ENCODE data around the gene MAP2K6.
"Not testable (repeated sequence)": the region's sequence is repeated elsewhere in the genome, so short reads cannot be mapped to it uniquely, and the experiment has no call there.

The MAP2K6 gene

GRCh38 chr17:69457603-69458002, 43.1 kb downstream of the MAP2K6 start:
- DNase-seq (ENCODE audit: low read depth, low spot score), result no peak

- no peak for DNase-seq (ENCODE audit: low read depth, low spot score)
These were observed 46.7 kb downstream of the MAP2K6 start for GRCh38 chr17:69460963-69461922.

- no peak for DNase-seq (ENCODE audit: low read depth, low spot score)
These were observed 47.5 kb downstream of the MAP2K6 start for GRCh38 chr17:69461951-69462369.

- no peak for DNase-seq (ENCODE audit: low read depth, low spot score)
These were observed 48.4 kb downstream of the MAP2K6 start for GRCh38 chr17:69462882-69463281.

DNA sequence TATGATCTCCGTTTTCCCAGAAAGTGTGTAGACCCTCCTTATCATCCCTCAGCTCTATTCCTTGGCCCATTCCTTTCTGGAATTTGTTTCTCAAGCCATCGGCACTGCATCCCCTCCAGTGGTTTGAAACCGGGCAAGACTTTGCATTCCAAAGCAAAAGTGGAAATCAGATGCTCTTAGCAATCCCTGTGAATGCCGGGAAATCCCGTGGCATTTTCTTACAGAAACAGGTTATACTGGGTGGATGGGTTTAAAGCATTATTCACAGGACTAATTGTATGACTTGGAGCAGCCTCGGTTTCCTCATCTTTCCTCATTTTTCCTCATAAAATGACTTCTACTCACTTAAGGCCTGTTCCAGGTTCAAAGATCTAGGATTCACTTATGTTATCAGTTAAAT, 52.0 kb downstream of the MAP2K6 start:
- peak; percentile 68 for DNase-seq (ENCODE audit: low read depth, low spot score)

DNA sequence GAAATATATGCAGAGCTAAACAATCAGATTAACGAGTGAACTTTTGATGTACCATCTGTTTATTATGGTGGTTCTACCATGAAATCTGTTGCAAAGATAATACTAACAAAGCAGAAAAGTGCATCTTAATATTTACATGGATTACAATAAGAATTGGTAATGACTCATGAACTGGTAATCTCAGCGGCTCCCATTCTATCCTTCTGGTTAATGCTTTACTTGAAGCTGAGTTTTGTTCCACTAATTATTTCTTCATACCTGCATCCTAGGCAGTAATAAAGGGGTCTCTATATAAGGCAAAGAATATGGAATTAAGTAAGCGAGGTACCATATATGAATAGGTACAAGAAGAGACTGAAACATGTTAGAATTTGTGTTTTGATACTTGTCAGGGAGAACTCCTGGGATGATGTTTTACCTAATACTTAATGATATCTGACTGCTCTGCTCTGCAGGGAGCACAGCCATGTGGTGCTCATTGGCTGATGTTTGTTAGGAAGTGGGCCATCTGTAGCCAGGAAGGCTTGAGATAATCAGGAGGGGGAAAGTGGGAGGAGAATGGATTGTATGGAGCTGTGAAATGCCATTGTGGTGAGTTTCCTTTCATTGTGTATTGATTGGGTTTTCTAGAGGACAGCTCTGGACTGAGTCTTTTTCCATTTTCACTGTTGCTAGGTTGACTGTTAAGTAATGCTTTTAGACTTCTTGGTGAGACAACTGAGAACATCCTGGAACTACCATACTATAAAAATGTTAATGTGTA, 52.6 kb downstream of the MAP2K6 start:
- DNase-seq (ENCODE audit: low read depth, low spot score), result peak; percentile 76

DNA sequence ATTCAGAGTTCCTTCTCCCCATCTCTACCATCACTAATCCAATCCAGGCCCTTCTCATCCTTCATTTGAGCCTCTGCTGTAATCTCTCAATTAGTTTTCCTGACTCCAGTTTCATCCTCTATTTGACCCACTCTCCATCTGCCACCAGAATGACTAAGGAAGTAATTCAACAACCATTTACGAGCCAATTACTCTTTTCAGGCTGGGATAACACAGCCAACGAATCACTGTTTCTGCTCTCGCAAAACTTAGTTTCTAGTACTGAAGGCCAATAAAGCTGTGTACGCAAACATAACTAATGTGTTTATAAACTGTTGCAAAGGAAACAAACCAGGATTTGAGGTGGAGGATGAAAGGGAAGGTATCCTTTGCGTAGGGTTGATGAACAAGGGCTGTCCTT, 53.7 kb downstream of the MAP2K6 start:
- no peak for DNase-seq (ENCODE audit: low read depth, low spot score)

DNA sequence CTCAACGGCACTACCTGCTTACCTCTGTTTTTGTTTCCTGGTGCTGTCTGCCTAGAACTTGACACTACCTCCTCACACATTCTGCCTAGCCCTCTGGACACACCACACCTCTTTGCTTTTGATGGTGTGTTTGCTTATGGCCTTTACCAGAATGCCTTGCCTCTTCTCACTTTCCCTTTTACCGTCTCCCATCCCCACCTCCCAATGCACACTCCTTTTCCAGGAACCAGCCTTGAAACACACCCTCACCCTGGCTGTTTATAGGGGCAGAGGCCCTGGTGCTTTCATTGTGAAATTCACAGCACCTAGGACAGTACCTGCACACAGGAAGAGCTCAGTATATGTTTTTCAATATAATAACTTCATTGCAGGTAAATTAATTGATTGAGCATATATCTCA, 56.2 kb downstream of the MAP2K6 start:
- DNase-seq (ENCODE audit: low read depth, low spot score), result no peak

GRCh38 chr17:69471406-69471805, 56.9 kb downstream of the MAP2K6 start:
- DNase-seq (ENCODE audit: low read depth, low spot score), result no peak

DNA sequence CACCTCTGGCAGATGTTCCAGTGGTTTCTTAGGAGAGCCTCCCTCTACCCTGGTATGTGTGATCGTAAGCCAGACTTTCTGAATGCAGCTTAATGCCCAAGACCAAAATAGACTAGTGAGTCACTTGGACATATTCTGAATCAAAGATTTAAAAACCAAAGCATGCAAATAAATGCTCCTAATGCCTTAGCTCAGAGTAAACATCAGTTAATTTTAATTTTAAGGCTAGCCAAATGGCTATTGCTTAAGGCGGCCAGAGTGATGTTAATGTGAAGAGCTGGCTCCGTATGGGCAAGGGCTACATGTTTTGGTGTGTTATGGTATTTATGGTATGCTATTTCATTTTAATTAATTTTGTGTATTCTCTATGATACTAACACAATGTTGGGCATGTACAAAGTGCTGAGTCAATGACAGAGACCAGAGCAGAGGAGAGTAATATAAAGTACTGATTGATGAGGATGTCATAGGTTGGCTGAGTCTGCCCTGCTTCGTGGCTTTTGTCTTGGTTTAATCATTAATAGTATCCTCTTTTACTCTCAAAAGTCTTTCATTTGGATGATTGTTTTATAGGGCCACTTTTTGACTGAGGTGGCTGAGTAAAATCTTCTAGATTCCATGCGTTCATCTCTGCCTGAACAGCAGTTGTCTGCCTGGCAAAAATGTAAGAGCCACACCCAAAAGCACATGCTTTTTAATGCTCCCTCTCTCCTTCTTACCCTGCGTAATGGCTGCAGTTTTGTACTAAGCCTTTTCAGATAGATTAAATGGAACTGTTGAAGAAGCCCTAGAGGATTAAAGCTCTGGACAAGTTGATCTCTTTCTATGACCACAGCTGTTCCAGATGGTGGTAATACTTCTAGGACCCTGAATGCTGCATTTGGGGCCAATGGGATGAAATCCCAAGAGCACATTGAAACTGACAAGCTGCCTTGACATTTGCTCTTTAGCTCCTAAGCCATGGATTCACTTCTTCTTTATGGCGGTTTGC, 59.6 kb downstream of the MAP2K6 start:
- no peak for DNase-seq (ENCODE audit: low read depth, low spot score)

DNA sequence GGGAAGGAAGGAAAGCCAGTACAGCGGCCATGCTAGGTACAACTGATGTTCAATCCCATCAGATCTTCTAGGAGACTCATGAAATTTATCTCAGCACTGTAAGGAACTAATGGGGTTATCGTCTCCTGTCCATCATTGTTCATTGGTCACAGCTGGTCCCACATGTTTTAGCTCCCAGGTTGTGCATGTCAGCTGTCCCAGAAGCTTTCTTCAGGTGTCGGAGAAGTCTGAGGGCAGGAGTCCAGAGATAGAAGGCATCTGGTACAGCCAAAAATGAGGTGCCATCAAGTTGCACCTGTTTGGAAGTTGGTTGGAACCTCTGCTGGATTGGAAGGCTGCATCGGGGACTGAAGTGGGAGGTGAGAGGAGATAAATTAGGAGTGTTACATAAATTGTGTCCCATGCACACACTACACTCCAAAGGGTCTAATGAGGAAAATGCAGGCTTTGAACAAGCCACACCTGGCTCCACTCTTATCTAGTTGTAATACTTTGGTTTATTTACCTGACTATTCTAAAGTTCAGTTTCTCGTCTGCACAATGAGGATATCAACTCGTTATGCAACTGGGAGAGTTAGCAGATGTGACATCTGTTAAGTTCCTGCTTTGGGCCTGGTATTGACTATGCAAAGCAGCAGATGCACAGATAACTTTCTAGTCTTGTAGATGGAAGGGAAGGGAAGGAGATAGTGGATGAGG, 62.9 kb downstream of the MAP2K6 start:
- DNase-seq (ENCODE audit: low read depth, low spot score), result no peak

GRCh38 chr17:69477903-69478266, 63.4 kb downstream of the MAP2K6 start:
- DNase-seq (ENCODE audit: low read depth, low spot score), result no peak

DNA sequence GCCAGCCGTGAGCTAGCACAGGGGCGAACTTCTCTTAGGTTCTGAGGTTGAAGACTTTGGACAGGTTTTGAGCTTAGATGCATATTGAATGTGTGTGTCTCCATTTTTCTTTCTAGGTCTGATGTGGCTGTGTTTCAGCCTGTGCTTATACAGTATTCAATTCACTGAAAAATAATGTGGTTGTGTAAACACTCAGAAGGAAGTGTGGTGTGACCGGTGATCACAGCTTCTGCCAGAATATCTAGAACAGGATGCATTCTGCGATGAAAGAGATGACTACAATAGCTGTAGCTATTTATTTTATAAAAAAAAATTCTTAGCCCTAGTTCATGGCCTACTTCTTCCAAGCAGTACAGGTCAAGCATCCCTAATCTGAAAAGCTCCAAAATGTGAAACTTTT, 64.4 kb downstream of the MAP2K6 start:
- no peak for DNase-seq (ENCODE audit: low read depth, low spot score)

- not testable (repeated sequence) for DNase-seq (ENCODE audit: low read depth, low spot score)
These were observed 65.3 kb downstream of the MAP2K6 start for GRCh38 chr17:69479756-69480155.

GRCh38 chr17:69480245-69480644, 65.7 kb downstream of the MAP2K6 start:
- DNase-seq (ENCODE audit: low read depth, low spot score), result no peak

DNA sequence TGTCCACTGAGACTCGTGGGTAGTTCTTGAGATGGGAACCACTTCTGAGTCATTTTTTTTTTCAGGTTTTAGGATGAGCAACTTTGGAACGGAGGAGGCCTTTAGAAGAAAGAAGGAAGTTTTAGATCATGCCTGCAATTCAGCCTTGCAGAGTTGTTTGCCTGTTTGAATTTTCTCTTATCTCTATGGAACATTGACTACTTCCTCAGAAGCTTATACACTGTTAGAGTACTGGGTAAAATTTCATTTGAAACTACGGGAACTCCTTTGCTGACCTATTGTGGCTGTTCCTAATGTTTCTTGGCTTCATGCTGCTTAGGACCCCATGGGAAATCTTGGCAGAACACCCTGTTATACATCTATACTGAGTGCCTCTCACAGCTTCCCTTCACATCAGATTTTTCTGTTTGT, 70.8 kb downstream of the MAP2K6 start:
- no peak for DNase-seq (ENCODE audit: low read depth, low spot score)

GRCh38 chr17:69485901-69486643, 71.6 kb downstream of the MAP2K6 start:
- no peak for DNase-seq (ENCODE audit: low read depth, low spot score)

GRCh38 chr17:69486779-69487637, 72.5 kb downstream of the MAP2K6 start:
- DNase-seq (ENCODE audit: low read depth, low spot score), result no peak

DNA sequence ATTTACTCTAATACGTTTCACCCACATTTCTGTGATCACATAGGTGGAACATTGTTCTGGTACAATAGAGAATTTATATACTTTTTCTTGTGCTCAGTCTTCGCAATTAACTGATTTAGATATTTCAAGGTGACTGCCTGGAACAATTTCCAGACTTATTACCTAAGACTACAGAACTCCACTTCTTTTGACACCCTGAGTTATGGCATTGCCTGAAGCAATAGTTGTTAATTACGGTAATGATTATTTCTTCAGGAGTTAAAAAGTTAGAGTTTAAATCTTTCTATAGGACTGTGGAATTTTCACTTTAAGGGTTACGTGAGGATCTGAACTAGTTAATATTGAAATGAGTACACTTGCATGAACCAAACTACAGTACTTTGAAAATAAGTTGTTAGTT, 74.8 kb downstream of the MAP2K6 start:
- no peak for DNase-seq (ENCODE audit: low read depth, low spot score)
